Ramos (cell line): ENCODE results near the gene PQBP1.
"Not testable (repeated sequence)": the region's sequence is repeated elsewhere in the genome, so short reads cannot be mapped to it uniquely, and the experiment has no call there.

Experiments
- in situ Hi-C: fragments of 300-500 bp; cut with MboI; formaldehyde crosslinking; loops from one replicate; pipeline ENCODE4 v1.14.3; 2022; ENCODE audit warnings: low sequenced_read_pairs; ENCODE audit not compliant: unreplicated experiment

The PQBP1 gene, protein sequence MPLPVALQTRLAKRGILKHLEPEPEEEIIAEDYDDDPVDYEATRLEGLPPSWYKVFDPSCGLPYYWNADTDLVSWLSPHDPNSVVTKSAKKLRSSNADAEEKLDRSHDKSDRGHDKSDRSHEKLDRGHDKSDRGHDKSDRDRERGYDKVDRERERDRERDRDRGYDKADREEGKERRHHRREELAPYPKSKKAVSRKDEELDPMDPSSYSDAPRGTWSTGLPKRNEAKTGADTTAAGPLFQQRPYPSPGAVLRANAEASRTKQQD

DNA sequence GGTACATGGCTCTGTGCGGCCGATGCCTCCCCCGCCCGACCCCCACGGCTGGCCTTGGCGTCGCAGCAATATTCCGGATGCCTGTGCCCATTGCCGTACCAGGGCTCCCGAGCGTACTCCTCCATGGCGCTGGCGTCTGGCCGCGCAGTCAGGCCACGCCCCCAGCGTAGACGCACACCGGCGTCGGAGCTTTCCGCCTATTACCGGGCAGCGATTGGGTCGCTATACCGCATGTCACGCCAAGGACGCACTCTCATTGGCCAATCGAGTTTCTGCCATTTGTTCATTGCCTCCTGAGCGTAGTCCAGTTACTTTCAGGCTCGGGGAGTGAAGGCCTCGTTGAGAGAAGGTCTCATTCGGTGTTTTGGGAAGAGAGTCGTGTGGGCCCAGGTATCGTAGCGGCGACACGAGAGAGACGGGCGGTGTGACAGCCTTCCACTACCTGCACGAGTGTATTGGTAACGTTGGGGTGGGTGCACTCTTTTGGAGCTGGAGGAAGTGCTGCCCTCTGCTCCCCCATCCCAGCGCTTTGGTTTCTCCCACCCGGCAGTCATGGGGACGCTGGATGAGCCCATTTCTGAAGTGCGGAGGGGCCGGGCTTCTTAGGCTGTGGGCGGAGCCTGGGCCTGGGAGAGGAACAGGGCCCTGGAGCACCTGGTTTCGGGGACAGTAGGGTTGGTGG lies at the start of gene PQBP1, which contains the start of gene TIMM17B:
TSS of gene PQBP1 (plus strand) at position 306 of the 682 bp plus-strand sequence. CDS start 580 bp downstream, outside the sequence.
TSS of gene TIMM17B (minus strand) at position 144 of the 682 bp plus-strand sequence. CDS start at position 125, 19 bp downstream.
- in situ Hi-C loops, result no loop called here

DNA sequence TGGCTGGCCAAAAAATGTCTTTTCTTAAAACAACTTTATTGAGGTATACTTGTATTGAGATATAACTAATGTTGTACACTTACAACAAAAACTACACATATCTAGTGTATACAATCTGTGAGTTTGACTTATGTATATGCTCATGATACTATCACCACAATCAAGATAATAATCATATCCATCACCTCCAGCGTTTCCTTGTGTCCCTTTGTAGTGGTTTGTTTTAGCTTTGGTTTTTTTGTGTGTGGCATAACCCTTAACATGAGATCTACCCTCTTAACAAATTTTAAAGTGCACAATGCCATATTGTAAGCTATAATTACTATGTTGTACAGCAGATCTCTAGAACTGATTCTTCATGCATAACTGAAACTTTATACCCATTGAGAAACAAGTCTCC lies 48.9 kb upstream of the PQBP1 start:
- in situ Hi-C loops, result no loop called here

DNA sequence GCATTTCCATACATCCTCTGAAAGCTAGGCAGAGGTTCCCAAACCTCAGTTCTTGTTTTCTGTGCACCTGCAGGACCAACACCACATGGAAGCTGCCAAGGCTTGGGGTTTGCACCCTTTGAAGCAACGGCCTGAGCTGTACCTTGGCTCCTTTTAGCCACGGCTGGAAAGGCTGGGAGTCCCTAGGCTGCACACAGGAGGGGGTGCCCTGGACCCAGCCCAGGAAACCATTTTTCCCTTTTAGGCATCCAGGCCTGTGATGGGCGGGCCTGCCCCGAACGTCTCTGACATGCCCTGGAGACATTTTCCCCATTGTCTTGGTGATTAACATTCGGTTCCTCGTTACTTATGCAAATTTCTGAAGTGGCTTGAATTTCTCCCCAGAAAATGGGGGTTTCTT lies 44.9 kb upstream of the PQBP1 start:
- in situ Hi-C loops, result no loop called here

DNA sequence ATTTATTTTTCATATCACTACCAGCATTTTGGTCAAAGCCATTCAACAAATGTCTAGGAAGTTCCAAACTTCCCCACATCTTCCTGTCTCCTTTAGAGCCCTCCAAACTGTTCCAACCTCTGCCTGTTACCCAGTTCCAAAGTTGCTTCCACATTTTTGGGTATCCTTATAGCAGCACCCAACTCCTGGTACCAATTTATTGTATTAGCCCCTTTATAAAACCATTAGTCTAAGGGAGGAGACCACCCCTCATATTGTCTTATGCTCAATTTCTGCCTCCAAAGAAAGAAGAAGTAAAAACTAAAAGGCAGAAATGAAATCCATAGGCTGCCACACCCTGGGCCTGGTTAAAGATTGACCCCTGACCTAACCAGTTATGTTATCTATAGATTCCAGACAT lies 44.2 kb upstream of the PQBP1 start:
- in situ Hi-C loops, result not testable (repeated sequence)

DNA sequence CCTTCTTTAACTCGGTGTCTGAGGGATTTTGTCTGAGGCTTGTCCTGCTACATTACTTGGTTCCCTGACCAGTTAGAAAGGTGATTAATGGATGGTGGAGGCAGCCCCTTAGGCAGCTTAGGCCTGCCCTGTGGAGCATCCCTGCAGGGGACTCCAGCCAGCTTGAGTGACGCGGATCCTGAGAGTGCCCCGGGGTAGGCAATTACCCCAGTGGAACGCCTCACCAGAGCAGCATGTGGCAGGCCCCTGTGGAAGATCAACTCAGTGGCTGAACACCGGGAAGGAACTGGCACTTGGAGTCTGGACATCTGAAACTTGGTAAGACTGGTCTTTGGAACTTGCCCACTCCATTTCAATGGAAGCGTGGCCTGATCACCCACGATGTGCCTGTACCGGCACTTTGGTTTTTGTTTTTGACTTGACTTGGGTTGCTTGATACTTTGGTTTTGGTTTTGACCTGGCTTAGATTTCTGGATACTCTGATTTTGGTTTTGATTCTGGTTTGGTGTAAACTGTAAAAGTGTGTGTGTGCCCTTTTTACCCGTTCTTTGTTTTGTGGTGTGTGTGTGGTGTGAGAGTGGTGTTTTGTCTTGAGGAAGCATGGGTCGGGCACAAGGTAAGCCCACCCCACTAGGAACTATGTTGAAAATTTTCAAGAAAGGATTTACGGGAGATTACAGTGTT lies 43.5 kb upstream of the PQBP1 start:
- in situ Hi-C loops, result not testable (repeated sequence)

DNA sequence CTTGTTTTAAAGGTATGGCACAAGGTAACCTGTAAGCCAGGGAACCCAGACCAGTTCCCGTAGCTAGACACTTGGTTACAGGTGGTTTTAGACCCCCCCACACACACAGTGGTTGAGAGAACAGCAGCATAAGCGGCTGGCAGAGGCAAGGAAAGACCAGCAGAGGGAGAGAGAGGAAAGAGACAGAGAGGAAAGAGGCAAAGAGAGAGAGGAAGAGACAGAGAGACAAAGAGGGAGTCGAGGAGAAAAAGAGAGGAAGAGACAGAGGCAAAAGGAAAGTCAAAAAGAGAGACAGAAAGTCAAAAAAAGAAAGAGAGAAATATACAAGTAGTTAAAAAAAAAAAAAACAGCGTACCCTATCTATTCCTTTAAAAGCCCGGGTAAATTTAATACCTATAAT lies 42.8 kb upstream of the PQBP1 start:
- in situ Hi-C loops, result no loop called here

DNA sequence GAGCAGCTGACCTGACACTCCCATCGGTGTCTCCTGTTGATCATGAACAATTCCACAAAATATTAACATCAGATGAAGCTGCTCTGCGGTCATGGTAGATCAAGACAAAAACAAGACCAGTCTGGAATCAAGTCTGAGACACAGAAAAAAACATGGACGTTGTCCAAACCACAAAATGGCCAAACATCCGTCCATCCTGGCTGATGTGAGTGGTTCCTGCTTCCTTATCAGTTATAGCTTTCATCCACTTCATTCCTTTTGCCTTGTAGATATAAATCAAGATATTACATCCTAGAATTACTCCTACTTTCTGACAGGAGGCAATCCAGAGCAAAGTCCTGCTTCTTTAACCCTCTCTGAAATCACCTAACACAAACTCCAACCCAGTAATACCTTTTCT lies 33.5 kb upstream of the PQBP1 start:
- in situ Hi-C loops, result no loop called here

DNA sequence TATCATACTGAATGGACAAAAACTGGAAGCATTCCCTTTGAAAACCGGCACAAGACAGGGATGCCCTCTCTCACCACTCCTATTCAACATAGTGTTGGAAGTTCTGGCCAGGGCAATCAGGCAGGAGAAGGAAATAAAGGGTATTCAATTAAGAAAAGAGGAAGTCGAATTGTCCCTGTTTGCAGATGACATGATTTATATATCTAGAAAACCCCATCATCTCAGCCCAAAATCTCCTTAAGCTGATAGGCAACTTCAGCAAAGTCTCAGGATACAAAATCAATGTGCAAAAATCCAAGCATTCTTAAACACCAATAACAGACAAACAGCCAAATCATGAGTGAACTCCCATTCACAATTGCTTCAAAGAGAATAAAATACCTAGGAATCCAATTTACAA lies 25.7 kb upstream of the PQBP1 start:
- in situ Hi-C loops, result not testable (repeated sequence)

DNA sequence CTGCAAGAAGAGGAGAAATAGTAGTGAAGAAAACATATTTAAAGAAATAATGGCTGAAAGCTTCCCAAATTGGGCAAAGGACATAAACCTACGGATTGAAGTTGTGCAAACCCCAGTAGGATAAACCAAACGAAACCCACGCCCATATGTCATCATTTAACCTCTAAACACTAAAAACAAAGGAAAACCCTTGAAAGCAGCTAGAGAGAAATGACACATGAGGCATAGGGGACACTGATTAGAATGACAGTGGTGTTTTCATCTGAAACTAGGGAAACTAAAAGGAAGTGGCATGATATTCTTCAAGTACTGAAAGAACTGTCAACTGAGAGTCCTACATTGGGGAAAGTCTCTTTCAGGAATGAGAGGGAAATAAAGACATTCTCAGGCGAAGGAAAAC lies 20.8 kb upstream of the PQBP1 start:
- in situ Hi-C loops, result not testable (repeated sequence)

DNA sequence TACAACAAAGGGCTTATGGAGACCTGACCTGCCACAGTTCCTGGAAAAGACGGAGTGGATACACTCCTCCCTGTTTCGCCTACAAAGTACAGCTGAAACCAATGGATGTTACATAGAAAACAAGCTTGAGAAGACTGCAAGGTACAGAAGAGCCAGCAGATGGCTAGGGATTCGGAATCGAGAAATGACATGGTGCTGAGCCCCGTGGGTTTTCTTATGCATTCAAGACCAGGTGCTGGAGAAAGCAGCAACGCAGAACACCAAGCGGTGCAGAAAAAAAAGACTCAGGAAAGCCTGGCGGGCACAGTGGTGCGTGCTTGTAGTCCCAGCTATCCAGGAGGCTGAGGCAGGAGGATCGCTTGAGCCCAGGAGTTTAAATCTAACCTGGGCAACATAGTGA lies 14.0 kb upstream of the PQBP1 start:
- in situ Hi-C loops, result no loop called here

DNA sequence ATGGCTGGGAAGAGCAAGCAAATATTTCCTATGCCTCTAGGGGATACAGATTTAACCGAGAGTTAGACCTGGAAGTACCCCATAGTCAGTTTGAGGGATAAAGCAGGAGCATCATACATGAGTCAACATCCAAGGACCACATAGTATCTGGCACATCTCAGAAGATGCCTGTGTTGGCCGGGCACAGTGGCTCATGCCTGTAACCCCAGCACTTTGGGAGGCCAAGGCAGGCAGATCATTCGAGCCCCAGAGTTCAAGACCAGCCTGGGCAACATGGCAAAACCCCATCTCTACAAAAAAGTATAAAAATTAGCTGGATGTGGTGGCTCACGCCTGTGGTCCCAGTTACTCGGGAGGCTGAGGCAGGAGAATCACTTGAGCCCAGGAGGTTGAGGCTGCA lies 11.1 kb upstream of the PQBP1 start:
- in situ Hi-C loops, result not testable (repeated sequence)

DNA sequence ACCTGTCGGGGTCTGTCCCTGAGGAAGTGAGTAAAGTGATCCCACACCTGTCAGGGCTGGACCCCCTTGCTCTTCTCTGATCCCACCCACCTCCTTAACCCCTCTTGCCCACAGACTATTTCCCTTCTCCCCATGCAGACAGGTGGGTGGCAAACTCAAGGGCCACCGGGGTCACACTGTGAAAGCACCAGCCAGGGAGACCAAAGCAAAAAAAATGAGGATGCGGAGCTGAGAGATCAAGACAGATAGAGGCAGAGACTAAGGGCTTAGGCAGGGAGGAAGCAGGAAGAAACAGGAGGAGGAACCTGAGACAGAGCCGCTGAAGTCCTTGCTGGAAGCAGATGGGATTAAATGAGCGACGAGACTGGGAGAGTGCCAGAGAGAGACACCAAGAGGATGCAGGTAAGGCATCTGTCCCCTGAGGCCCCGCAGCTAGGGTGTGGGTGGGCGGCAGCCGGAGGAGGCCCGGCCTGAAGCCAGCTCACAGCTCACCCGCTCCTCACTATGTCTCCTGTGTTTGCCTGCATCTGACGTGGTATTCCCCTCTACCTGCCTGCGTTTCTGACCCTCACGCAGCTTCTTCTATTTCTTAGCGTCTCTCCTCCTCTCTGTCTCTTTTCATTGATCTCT lies 7.3 kb upstream of the PQBP1 start:
- in situ Hi-C loops, result no loop called here

DNA sequence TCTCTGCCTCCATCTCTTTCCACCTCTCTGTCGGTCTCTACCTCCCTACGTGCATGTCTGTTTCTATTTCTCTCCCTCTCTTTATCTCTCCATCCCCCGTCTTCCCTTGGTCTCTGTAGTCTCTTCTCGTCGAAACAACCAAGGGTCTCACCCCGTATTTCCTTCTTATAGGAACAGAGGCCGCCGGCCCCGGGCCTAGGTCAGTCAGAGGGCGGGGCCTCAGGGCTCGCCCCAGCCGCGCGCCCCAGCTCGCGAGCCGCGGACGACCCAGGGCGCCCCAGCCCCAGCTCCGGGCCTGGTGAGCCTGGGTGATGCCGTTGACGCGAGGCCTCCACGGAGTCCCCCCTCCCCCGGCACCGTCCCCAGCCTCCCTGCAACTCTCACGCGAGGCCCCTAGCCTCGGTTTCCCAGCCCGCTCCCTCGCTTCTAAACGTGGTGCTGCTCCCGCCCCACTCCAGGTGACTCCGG lies 6.8 kb upstream of the PQBP1 start:
- in situ Hi-C loops, result no loop called here

DNA sequence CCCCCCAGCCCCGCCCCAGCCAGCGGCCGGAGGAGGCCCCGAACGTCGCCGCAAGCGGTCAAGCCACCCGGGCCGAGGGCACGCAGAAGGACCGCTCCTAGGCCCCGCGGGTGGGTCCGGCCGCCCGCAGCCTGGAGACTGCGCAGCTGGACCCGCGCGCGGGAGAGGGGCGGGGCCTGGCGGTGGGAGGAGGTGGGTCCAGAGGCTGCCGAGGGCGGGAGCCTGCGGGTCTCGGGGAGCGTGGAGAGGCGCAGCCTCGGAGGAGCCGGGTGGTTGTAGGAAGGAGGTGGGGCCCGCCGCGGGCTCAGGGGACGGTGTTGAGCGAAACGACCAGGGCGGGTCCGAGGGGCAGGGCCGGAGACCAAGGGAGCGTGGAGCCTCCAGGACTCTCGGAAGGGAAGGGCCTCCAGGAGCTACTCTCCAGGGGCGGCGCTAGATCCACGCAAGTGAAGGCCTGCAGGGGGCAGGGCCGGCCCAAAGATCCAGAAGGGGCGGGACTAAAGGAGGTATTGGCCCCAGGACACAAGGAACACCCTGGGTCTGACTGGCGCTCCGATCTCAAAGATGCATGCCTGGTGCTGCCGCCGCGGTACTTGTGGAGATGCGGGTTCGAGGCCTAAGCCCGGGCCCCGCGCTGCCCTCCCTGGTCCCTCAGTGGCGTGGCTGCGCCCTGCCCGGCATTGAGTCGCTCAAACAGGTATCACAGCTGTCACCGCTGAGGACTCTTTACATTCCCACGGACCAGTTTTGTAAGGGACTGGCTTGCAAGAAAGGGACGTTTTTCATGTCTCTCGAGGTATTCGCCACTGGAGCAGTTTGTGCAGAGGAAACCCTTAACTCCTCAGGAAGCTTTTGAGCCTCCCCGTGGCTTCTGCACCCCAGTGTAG lies 6.1 kb upstream of the PQBP1 start:
- in situ Hi-C loops, result no loop called here

DNA sequence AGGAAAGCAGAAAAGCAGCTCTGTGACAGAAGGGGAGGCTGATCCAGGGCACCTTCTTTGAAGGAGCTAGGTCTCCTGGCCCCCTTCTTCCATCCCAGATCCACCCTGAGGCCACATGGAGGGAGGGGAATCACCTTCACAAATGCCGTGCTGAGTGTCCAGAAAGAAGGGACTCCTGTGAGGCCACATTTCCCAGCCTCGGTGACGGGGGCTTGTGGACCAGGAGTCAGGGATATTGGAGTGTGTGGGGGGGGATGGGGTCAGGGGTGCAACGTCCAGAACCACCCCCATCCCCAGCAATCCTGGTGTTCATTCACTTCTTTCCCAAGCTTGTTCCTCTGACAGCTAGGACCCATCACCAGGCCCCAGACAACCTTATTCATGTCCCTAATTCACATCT lies 4.8 kb upstream of the PQBP1 start:
- in situ Hi-C loops, result no loop called here

DNA sequence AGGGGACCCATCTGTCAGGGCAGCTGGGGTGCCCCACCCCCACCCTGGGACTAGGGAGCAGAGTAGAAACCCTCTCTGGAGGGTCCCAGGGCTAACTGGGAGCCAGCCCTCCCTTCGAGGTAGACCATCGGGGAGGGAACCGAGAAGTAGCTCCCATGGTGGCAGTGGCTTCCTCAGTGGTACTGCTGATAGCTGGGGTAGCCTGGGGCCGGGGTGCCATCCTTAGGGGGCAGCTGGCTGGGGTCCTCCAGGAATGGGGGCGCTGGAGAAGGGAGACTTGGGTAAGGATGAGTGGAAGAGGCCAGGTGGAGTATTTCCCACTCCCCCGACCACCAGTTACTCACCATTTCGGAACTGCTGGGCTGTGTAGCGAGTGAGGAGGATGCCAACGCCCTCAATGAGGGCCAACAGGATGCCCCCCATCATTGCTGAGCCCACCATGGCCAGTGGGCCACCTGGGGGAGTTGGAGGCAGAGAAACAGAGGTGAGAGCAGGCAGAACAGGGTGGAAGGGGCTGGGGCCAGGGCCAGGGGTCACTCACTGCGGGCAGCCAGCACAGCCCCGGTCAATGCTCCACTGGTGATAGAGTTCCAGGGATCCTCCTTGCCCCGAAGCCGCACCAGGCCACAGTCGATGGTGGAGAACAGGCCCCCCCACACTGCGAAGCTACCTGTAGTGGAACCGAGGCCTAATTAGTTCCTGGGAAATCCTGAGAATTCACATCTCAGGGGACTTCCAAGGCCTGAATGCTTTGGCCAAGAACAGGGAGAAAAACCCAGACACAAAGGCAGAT lies 4.0 kb upstream of the PQBP1 start:
- in situ Hi-C loops, result no loop called here

DNA sequence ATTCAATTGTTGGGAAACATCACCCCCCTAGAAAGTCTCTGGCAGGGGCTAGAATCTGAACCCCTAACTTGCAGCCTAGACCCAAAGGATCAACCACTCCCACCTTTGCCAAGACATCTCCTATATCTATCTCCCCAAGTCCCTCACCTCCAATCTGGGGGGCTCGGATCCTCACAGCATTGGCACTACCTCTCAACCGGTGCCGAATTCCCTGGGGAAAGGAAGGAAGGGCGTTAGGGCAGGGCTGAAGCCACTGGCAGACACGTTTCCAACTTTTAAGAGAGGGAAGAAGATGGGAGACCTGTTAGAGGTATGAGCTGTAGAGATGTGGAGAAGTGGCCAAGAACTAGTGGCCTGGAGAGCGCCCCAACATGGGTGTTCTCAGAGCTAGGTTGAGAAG lies 2.8 kb upstream of the PQBP1 start:
- in situ Hi-C loops, result no loop called here

DNA sequence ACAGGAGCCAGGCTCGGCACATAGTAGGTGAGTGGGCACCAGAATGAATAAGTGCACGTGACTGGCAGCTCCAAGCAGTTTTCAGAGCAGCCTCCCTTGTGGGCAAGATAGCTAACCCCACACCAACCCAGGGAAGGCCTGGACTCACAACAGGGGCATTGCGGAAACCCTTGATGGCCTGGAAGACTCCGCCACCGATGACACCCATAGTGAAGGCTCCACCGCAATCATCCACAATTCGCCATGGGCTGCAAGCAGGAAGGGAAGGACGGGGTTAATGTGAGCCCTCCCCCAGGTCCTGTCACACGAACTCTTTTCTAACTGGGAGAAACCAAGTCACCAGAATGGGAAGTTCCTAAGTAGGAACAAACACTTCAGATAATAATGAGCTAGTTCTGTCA lies 1.1 kb upstream of the PQBP1 start:
- in situ Hi-C loops, result no loop called here

DNA sequence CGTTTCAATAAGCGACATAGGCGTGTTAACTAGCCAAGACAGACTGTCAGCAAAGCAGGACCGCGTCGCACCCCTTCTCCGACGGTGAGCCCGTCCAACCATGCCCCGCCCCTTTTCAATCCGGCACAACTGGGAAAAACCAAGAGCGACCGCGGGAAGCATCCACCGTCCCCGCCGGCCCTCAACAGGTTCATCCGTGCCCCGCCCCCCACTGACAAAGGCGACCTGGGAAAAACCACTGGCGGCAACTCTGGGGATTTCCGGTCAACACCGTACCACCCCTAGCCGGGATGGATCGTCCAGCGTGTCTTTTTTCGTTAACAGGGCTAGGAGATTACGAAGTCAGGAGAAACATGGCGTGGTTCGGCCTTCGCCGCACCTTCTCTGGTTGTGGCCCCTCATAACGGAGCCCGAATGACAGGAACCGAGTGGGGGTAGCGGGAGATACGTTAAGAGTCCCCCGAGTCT lies 539 bp upstream of the PQBP1 start:
- in situ Hi-C loops, result no loop called here
